Fibroblast of lung (primary cell): Measurements from ENCODE around the gene FHIT. TPM values are rescaled to one million over a fixed set of nuclear protein-coding genes. Genes with fewer than 3 reads are reported as not detected.

Source experiments
- DNase-seq, 2 donors: peaks; one replicate each; pipeline versions ENCODE4 v3.0.0 to v3.0.0-alpha.2; 2010; ENCODE audit warnings: low read depth in 2 of 2
- H2AFZ ChIP-seq: 2 replicates; pipeline ENCODE4 v1.5.1; 2012; ENCODE audit warnings: low read length, control low read depth, inconsistent platforms
- H3K27ac ChIP-seq: 2 replicates; pipeline ENCODE4 v1.5.1; 2011; ENCODE audit warnings: low read length, control low read depth; ENCODE audit not compliant: insufficient read depth
- H3K27me3 ChIP-seq: 2 replicates; pipeline ENCODE4 v1.5.1; 2011; ENCODE audit warnings: mild to moderate bottlenecking, low read length; ENCODE audit not compliant: control insufficient read depth, insufficient read depth
- H3K36me3 ChIP-seq: 2 replicates; pipeline ENCODE4 v1.5.1; 2011; ENCODE audit warnings: low read length; ENCODE audit not compliant: control insufficient read depth, insufficient read depth
- H3K4me1 ChIP-seq: 2 replicates; pipeline ENCODE4 v1.5.1; 2011; ENCODE audit warnings: low read length; ENCODE audit not compliant: control insufficient read depth, insufficient read depth; ENCODE audit errors: extremely low read depth
- H3K4me2 ChIP-seq: 2 replicates; pipeline ENCODE4 v1.5.1; 2011; ENCODE audit warnings: low read length, control low read depth; ENCODE audit not compliant: insufficient read depth; ENCODE audit errors: extremely low read depth
- H3K4me3 ChIP-seq, 4 experiments: fragments of 200-600 bp in 1 of 4; sonication (generic) in 1 of 4; replicated peaks in 1 of 4; 2 replicates each; pipeline ENCODE4 v1.5.1; 2011 to 2016; ENCODE audit warnings: low read length in 4 of 4, low read depth in 3 of 4, mild to moderate bottlenecking in 3 of 4, control low read depth in 2 of 4, inconsistent platforms in 1 of 4, mixed read lengths in 1 of 4; ENCODE audit not compliant: insufficient read depth in 1 of 4; ENCODE audit errors: control extremely low read depth in 1 of 4
- H3K79me2 ChIP-seq: 2 replicates; pipeline ENCODE4 v1.5.1; 2012; ENCODE audit warnings: mild to moderate bottlenecking, low read length, inconsistent platforms; ENCODE audit not compliant: control insufficient read depth, insufficient read depth
- H3K9ac ChIP-seq: 2 replicates; pipeline ENCODE4 v1.5.1; 2011; ENCODE audit warnings: mild to moderate bottlenecking, low read length, control low read depth; ENCODE audit not compliant: insufficient read depth
- H3K9me3 ChIP-seq: 2 replicates; pipeline ENCODE4 v1.5.1; 2012; ENCODE audit warnings: low read depth, low read length; ENCODE audit not compliant: control insufficient read depth, insufficient read depth
- H4K20me1 ChIP-seq: 2 replicates; pipeline ENCODE4 v1.5.1; 2011; ENCODE audit warnings: low read length; ENCODE audit not compliant: control insufficient read depth, insufficient read depth; ENCODE audit errors: extremely low read depth
- EZH2 ChIP-seq: IDR thresholded peaks from 2 replicates; pipeline ENCODE4 v1.5.1; 2012; ENCODE audit warnings: low read length, control low read depth, mild to moderate bottlenecking; ENCODE audit errors: missing control alignments
- polyA plus RNA-seq, 2 donors: library from polyadenylated mRNA; depleted of rRNA in 1 of 2; stranded (reverse) in 1 of 2; unstranded in 1 of 2; fragments of >200 nt; gene quantifications; 2 replicates each; pipeline ENCODE4 v1.2.1, GENCODE V29; 2011 to 2012; ENCODE audit warnings: missing spikeins in 1 of 2
- total RNA-seq: library from RNA; depleted of rRNA; stranded (reverse); fragments of >200 nt; gene quantifications from 2 replicates; pipeline ENCODE4 v1.2.1, GENCODE V29; 2014
- TF ChIP-seq, protein P1 (sequence below), 2 donors: IDR thresholded peaks in 1 of 2; conservative IDR thresholded peaks in 1 of 2; 1 replicate in 1 of 2; 2 replicates in 1 of 2; pipeline ENCODE4 v1.5.1; 2011 to 2012; ENCODE audit warnings: low read length in 2 of 2, control low read depth in 1 of 2, inconsistent platforms in 1 of 2, low read depth in 1 of 2, mild to moderate bottlenecking in 1 of 2

FHIT gene
- total and polyA plus RNA-seq, 2 donors (not counting 1 experiment from before 2014, with no cell fraction given): 0.79 to 2.1 TPM

GRCh38 chr3:61157414-61157813, 93.8 kb downstream of the FHIT start:
- no peak overlapping the region for H3K4me3 ChIP-seq

DNA sequence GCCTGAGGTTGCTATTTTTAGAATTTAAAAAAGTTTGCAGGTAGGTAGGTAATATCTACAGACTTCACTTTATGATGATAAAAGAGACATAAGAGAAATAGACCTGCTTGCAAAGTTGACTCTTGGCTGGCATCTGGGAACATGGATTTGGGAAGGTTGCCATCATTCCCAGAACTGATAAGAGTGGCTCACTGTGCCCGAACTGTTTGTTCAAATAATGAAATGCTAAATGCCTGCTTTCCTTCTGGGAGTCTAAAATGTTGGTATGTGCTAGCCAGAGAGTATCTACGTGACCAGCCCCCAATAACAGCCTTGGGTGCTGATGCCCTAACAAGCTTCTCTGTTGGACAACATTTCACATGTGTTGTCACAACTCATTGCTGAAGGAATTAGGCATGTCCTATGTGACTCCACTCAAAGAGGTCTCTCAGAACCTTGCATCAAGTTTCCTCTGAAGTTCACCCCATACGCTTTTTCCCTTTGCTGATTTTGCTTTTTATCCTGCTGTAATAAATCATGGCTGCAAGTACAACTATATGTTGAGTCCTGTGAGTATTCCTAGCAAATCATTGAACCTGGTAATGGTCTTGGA, 95.5 kb downstream of the FHIT start:
- no peak overlapping the region for H2AFZ ChIP-seq
- no peak overlapping the region for H3K27ac ChIP-seq
- H3K9ac ChIP-seq: no peak overlapping the region
- H3K79me2 ChIP-seq: no peaks in the 10 kb centered on the region
- no peaks in the 10 kb centered on the region for H3K9me3 ChIP-seq
- no peaks in the 10 kb centered on the region for H3K4me1 ChIP-seq
- H3K27me3 ChIP-seq: no peaks in the 10 kb centered on the region
- no peak for TF ChIP-seq EZH2
- H3K4me2 ChIP-seq: no peak overlapping the region
- H3K4me3 ChIP-seq: no peak overlapping the region
- H3K36me3 ChIP-seq: no peaks in the 10 kb centered on the region
- no peaks in the 10 kb centered on the region for H4K20me1 ChIP-seq
- DNase-seq: no peak

More at GRCh38 chr3:61157414-61157813, 93.8 kb downstream of the FHIT start:
- DNase-seq: no peak
- no peaks in the 10 kb centered on the region for H3K9me3 ChIP-seq
- no peak overlapping the region for H3K4me2 ChIP-seq
- H2AFZ ChIP-seq: no peak overlapping the region
- H4K20me1 ChIP-seq: no peaks in the 10 kb centered on the region
- no peaks in the 10 kb centered on the region for H3K4me1 ChIP-seq
- no peaks in the 10 kb centered on the region for H3K79me2 ChIP-seq
- no peak overlapping the region for H3K27ac ChIP-seq
- no peaks in the 10 kb centered on the region for H3K27me3 ChIP-seq
- H3K36me3 ChIP-seq: no peaks in the 10 kb centered on the region
- no peak for TF ChIP-seq EZH2
- H3K9ac ChIP-seq: no peak overlapping the region

- H3K27me3 ChIP-seq: no peaks in the 10 kb centered on the region
- no peak overlapping the region for H3K27ac ChIP-seq
- H2AFZ ChIP-seq: no peak overlapping the region
- no peaks in the 10 kb centered on the region for H3K79me2 ChIP-seq
- no peak for TF ChIP-seq EZH2
- TF ChIP-seq, protein P1, sequence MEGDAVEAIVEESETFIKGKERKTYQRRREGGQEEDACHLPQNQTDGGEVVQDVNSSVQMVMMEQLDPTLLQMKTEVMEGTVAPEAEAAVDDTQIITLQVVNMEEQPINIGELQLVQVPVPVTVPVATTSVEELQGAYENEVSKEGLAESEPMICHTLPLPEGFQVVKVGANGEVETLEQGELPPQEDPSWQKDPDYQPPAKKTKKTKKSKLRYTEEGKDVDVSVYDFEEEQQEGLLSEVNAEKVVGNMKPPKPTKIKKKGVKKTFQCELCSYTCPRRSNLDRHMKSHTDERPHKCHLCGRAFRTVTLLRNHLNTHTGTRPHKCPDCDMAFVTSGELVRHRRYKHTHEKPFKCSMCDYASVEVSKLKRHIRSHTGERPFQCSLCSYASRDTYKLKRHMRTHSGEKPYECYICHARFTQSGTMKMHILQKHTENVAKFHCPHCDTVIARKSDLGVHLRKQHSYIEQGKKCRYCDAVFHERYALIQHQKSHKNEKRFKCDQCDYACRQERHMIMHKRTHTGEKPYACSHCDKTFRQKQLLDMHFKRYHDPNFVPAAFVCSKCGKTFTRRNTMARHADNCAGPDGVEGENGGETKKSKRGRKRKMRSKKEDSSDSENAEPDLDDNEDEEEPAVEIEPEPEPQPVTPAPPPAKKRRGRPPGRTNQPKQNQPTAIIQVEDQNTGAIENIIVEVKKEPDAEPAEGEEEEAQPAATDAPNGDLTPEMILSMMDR (conservative IDR thresholded peaks at IDR 0.05 in 1 of 2, IDR thresholded peaks at IDR 0.05 in 1 of 2; ENCODE audit: low read depth in 1 of 2, low read length in 2 of 2): no peak
- H3K9me3 ChIP-seq: no peaks in the 10 kb centered on the region
- DNase-seq: no peak
- H3K36me3 ChIP-seq: no peaks in the 10 kb centered on the region
- no peak overlapping the region for H3K4me3 ChIP-seq
- no peak overlapping the region for H3K9ac ChIP-seq
- H3K4me2 ChIP-seq: no peak overlapping the region
- no peaks in the 10 kb centered on the region for H3K4me1 ChIP-seq
- no peaks in the 10 kb centered on the region for H4K20me1 ChIP-seq
Measured at GRCh38 chr3:61154457-61155198, 96.6 kb downstream of the FHIT start.

GRCh38 chr3:61152071-61152470, 99.2 kb downstream of the FHIT start:
- H3K79me2 ChIP-seq: no peaks in the 10 kb centered on the region
- no peak overlapping the region for H3K27ac ChIP-seq
- no peak overlapping the region for H3K9ac ChIP-seq
- no peak overlapping the region for H2AFZ ChIP-seq
- H3K4me3 ChIP-seq: no peak overlapping the region
- no peaks in the 10 kb centered on the region for H3K27me3 ChIP-seq
- H3K4me2 ChIP-seq: no peak overlapping the region
- no peaks in the 10 kb centered on the region for H3K9me3 ChIP-seq
- TF ChIP-seq EZH2: no peak
- TF ChIP-seq, protein P1 (conservative IDR thresholded peaks at IDR 0.05 in 1 of 2, IDR thresholded peaks at IDR 0.05 in 1 of 2; ENCODE audit: low read depth in 1 of 2, low read length in 2 of 2): no peak
- H4K20me1 ChIP-seq: no peaks in the 10 kb centered on the region
- H3K4me1 ChIP-seq: no peaks in the 10 kb centered on the region
- H3K36me3 ChIP-seq: no peaks in the 10 kb centered on the region
- DNase-seq: no peak
